CD4-positive, alpha-beta T cell treated with Interleukin-1 beta for 1 hour (primary cell): ENCODE results near the gene MAMDC2.

Source experiments
- DNase-seq, 2 donors: peaks; one replicate each; pipeline ENCODE4 v3.0.0-alpha.2; 2020 to 2022

MAMDC2 gene

DNA sequence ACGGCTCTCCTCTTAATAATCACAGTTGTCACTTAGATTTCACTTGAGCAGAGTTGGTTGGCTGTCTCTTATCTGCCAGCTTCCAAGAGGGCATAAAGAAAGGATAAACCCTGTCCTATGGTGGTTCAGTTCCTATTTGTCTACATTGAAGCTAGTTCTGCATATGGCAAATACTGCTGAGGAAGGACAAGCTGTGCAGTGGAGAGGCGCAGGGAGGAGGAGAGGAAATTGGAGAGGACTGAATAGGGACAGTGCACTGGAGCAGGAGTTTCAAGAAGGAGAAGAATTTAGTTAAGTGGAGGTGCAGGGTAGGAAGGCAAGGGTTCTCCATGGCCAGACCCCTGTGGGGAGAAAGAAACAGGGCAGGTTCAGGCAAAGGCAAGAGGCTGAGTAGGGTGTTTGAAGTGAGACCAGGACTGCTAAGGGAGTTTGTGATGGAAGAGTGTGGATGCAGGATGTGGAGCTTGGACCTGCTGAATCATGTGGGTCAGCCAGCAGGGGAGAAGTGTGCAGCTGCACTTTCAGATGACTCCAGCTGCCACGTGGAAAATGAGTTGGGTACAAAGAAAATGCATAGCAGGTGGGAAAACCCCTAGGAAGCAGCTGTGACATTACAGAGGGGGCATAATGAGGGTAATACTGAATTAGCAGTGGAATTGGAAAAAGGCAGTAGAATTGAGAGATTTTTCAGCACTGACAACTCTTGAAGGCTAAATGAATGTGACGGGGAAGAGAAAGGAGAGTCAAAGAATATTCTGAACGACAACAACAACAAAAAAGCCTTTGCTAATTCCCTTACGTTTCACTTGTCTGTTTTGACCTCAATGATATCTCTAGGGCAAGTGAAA, 66.8 kb downstream of the MAMDC2 start:
- DNase-seq: no peak

DNA sequence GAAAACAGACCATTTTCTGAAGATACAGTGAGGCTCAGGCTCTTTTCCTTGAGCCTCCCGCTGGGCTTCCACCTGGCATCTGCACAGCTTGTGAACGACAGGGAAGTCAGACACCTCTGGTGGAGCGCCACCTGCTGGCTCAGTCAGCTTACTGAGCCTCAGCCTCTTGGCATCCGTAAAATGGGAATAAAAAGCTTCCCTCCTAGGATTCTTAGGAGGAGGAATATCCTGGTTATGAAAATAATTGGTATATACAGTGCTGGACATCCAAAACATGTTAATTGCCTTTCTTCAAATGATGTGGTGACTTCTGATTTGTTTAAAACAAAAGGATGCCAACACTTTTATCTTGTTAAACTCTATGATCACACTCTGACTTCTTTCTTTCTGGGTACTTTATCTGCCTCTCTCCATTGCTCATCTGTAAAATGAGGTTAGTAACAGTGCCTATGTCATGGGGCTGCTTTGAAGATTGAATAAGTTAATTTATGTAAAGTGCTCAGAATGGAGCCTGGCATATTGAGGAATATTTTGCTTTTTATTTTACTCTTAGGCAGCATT, 67.5 kb downstream of the MAMDC2 start:
- DNase-seq: peak; percentile 36 to 37

DNA sequence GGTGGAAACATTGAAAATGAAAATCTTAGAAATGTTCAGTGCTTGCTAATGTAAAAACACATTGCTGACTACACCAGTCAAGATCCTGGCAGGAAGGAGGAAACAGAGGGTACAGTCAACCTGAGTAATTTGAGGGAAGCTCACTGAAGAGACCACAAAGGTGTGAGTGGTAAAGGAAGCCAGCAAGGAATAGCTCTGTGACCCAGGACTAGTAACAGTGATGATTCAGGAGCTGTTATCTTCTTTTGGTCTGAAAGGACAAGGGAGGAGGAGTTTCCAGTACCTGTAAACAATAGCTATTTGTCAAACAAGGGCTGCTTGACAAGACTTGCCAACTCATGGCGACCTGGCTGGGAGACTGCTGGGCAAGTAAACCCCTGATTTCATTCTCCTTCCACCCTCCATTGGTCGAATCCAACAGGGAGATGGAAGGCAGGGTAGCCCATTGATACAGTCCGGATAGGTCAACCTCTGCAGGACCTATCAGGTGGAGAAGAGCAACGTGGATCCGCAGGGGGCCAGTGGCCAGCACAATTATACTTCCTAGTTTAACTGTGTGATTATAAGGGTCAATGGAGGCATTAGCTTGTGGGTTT, 68.1 kb downstream of the MAMDC2 start:
- DNase-seq: no peak

GRCh38 chr9:70112981-70113380, 69.3 kb downstream of the MAMDC2 start:
- DNase-seq: no peak

GRCh38 chr9:70113403-70114022, 69.9 kb downstream of the MAMDC2 start:
- peak in 1 of 2 donors; percentile 17 for DNase-seq

- DNase-seq: no peak
These were observed 71.2 kb downstream of the MAMDC2 start for GRCh38 chr9:70114898-70115297.

GRCh38 chr9:70117835-70118319, 74.2 kb downstream of the MAMDC2 start:
- no peak for DNase-seq

- DNase-seq: no peak
These were observed 76.1 kb downstream of the MAMDC2 start for GRCh38 chr9:70119786-70120185.

GRCh38 chr9:70120834-70121510, 77.3 kb downstream of the MAMDC2 start:
- DNase-seq: no peak

GRCh38 chr9:70121818-70122436, 78.3 kb downstream of the MAMDC2 start:
- DNase-seq: no peak

GRCh38 chr9:70123695-70124094, 80.0 kb downstream of the MAMDC2 start:
- no peak for DNase-seq

- DNase-seq: no peak
These were observed 82.1 kb downstream of the MAMDC2 start for GRCh38 chr9:70125621-70126263.

DNA sequence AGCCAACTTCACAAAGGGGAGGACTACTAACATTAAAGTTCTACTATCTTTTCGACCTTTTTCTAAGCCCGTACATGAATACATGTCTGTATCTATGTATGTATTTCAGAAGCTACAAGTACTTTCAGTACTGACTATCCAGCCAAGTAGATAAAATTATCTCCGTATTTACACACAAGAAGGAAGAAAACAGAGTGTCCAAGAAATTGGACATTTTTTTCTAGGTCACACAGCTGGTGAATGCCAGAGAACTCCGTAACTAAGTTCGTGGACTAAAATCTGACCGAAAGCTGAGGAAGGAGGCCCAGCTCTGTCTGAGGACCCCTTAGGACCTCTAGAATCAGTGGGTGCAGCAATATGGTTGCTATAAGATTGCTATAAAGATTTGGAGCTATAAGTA, 83.4 kb downstream of the MAMDC2 start:
- DNase-seq: no peak

DNA sequence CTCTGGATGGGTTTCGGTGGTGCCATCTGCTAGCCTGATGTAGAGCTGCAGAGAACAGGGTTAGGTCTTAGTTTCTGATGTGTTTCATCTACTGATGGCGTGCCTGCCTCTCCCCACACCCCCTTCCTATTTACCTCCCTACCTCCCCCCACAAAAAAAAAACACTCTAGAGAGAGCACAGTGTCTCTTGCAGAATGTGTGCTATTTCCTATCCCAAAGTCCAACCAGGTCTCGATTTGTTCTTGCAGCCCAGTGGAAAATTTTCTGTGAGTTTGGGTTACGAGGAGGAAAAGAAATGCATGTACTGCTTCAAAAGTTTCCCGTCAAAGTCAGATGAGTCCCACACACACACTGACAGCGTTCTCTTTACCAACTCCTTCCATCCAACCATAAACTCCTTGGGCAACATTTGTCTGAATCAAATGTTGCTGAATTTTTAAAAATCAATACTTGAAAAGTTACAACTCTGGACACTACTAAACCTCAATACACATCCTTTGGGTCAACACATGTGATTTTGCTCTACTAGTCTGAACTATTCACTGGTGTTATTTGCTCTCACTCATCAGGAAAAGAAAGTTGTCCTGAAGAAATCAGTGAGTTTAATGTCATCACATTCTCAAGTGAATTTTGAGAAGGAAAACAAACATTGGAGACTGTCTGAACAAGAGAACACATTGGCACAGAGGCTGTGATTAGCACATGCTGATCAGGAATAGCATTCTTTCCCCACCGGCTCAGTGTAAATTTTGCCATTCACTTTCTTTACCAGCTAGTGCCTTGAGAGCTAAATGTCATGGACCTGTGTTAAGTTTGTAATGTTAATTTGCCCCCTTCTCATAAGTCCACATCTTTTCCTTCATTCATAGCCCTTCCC, 84.1 kb downstream of the MAMDC2 start:
- DNase-seq: no peak

DNA sequence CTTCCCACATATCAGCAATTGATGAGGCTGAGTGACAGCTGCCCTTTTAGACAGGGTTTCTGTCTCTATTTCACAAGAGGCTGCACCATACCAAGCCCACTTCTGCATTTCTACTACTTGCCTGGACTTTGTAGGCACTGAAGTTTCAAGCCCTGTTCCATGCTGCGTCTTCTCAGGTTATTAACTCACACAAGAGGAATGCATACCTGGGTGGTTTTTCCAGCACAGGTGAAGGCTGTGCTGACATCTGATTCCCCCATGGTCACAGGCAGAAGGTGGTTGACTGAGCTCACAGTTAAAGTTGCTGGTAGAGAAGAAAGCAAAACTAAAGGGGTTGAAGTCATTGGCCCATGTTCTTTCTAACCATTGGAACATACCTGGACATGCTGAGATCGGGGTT, 86.6 kb downstream of the MAMDC2 start:
- no peak for DNase-seq

DNA sequence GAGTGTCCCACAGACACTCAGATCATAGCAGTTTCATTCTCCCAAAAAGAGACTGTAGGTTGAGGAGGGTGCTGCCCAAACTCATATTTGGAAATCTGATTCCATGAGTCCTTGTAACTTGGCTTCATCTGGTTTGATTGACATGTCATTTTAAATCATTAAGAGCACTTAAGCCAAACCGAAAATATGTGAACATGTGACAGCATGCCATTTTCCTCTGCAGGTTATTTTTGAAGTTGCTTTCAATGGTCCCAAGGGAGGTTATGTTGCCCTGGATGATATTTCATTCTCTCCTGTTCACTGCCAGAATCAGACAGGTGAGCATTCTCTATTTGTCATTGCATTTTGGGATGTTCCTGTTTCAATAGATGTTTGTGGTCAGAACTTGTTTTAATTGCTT, 87.6 kb downstream of the MAMDC2 start:
- DNase-seq: no peak

- no peak for DNase-seq
These were observed 89.9 kb downstream of the MAMDC2 start for GRCh38 chr9:70133253-70134208.

- DNase-seq: no peak
These were observed 90.7 kb downstream of the MAMDC2 start for GRCh38 chr9:70134360-70134759.

GRCh38 chr9:70135176-70135575, 91.5 kb downstream of the MAMDC2 start:
- no peak for DNase-seq

- DNase-seq: no peak
These were observed 93.0 kb downstream of the MAMDC2 start for GRCh38 chr9:70136632-70137031.
